Stomach (tissue), 4 donors: Measurements from ENCODE around the gene SMYD5.
"Not testable (repeated sequence)": the region's sequence is repeated elsewhere in the genome, so short reads cannot be mapped to it uniquely, and the experiment has no call there.

Experiments used
- CTCF ChIP-seq, 7 experiments: fragments of 450-650 bp in 4 of 7; fragments of 200-600 bp in 3 of 7; sonication (generic) in 3 of 7; IDR thresholded peaks; one replicate each; pipeline ENCODE4 v1.5.1; 2016 to 2019; ENCODE audit warnings: antibody characterized with exemption in 7 of 7, control low read depth in 2 of 7, mild to moderate bottlenecking in 1 of 7
- POLR2A ChIP-seq, 4 donors: fragments of 450-650 bp; IDR thresholded peaks; one replicate each; pipeline ENCODE4 v1.6.1; 2016; ENCODE audit warnings: antibody characterized with exemption in 4 of 4, control low read depth in 2 of 4, mild to moderate bottlenecking in 1 of 4, moderate library complexity in 1 of 4
- POLR2AphosphoS5 ChIP-seq, 3 donors: sonication (generic); formaldehyde crosslinking; IDR thresholded peaks; one replicate each; pipeline ENCODE4 v1.6.1; 2016; ENCODE audit warnings: antibody characterized with exemption in 3 of 3

- TF ChIP-seq CTCF, POLR2AphosphoS5, POLR2A (IDR thresholded peaks at IDR 0.05): not testable (repeated sequence)
Observed at GRCh38 chr2:73168348-73168747, 45.7 kb upstream of the SMYD5 start.
